Keratinocyte (primary cell): ENCODE results near the gene WASF2. TPM values are rescaled to one million over a fixed set of nuclear protein-coding genes. Genes with fewer than 3 reads are reported as not detected.

Experiments used
- DNase-seq: peaks from one replicate; pipeline ENCODE4 v3.0.0-alpha.2; 2011; ENCODE audit warnings: low read depth, missing footprints, low spot score
- FAIRE-seq: peaks from 2 replicates; lab custom pipeline; 2011; peaks lifted over from hg19 to GRCh38; lab: Jason Lieb, UNC
- H2AFZ ChIP-seq: 2 replicates; pipeline ENCODE4 v1.6.0; 2012; ENCODE audit warnings: low read length, control low read depth, inconsistent platforms; ENCODE audit not compliant: control insufficient read depth
- H3K27ac ChIP-seq: 2 replicates; pipeline ENCODE4 v1.5.1; 2011; ENCODE audit warnings: low read length; ENCODE audit not compliant: control insufficient read depth, insufficient read depth
- H3K27me3 ChIP-seq: 3 replicates; pipeline ENCODE4 v1.6.0; 2011; ENCODE audit warnings: low read length; ENCODE audit not compliant: control insufficient read depth, insufficient read depth; ENCODE audit errors: extremely low read depth
- H3K36me3 ChIP-seq, 2 experiments: 2 replicates in 1 of 2; 3 replicates in 1 of 2; pipeline ENCODE4 v1.5.1; 2011; ENCODE audit warnings: low read length in 2 of 2, mild to moderate bottlenecking in 1 of 2; ENCODE audit not compliant: control insufficient read depth in 2 of 2, insufficient read depth in 2 of 2; ENCODE audit errors: extremely low read depth in 1 of 2
- H3K4me1 ChIP-seq: 3 replicates; pipeline ENCODE4 v1.5.1; 2011; ENCODE audit warnings: low read length; ENCODE audit not compliant: control insufficient read depth, insufficient read depth; ENCODE audit errors: extremely low read depth
- H3K4me2 ChIP-seq: 3 replicates; pipeline ENCODE4 v1.6.0; 2011; ENCODE audit warnings: low read depth, low read length; ENCODE audit not compliant: control insufficient read depth, insufficient read depth; ENCODE audit errors: extremely low read depth
- H3K4me3 ChIP-seq, 3 experiments: fragments of 200-600 bp in 1 of 3; sonication (generic) in 1 of 3; 2 replicates in 2 of 3; 3 replicates in 1 of 3; pipeline ENCODE4 v1.5.1; 2011 to 2016; ENCODE audit warnings: low read length in 3 of 3, mild to moderate bottlenecking in 3 of 3, control low read depth in 2 of 3, inconsistent platforms in 1 of 3, low read depth in 1 of 3, mixed read lengths in 1 of 3, mixed run types in 1 of 3, moderate library complexity in 1 of 3; ENCODE audit not compliant: control insufficient read depth in 2 of 3, insufficient read depth in 2 of 3; ENCODE audit errors: extremely low read depth in 1 of 3
- H3K79me2 ChIP-seq: 2 replicates; pipeline ENCODE4 v1.6.0; 2012; ENCODE audit warnings: low read length; ENCODE audit not compliant: control insufficient read depth, insufficient read depth
- H3K9ac ChIP-seq: 3 replicates; pipeline ENCODE4 v1.6.0; 2011; ENCODE audit warnings: low read length; ENCODE audit not compliant: control insufficient read depth, insufficient read depth; ENCODE audit errors: extremely low read depth
- H3K9me1 ChIP-seq: 3 replicates; pipeline ENCODE4 v1.6.0; 2011; ENCODE audit warnings: low read length; ENCODE audit not compliant: control insufficient read depth, insufficient read depth; ENCODE audit errors: extremely low read depth
- H3K9me3 ChIP-seq: 2 replicates; pipeline ENCODE4 v1.5.1; 2012; ENCODE audit warnings: low read depth, low read length; ENCODE audit not compliant: control insufficient read depth
- H4K20me1 ChIP-seq: 3 replicates; pipeline ENCODE4 v1.6.0; 2011; ENCODE audit warnings: low read length; ENCODE audit not compliant: control insufficient read depth, insufficient read depth; ENCODE audit errors: extremely low read depth
- CTCF ChIP-seq, 3 experiments: IDR thresholded peaks in 1 of 3; conservative IDR thresholded peaks in 1 of 3; optimal IDR thresholded peaks in 1 of 3; 2 replicates in 2 of 3; 3 replicates in 1 of 3; pipeline versions ENCODE3 to v1.5.1; 2011; ENCODE audit warnings: low read length in 3 of 3, mild to moderate bottlenecking in 3 of 3, moderate library complexity in 2 of 3, control low read depth in 1 of 3, inconsistent platforms in 1 of 3; ENCODE audit not compliant: insufficient read depth in 2 of 3; ENCODE audit errors: extremely low read depth in 1 of 3
- EZH2 ChIP-seq: IDR thresholded peaks from one replicate; pipeline ENCODE4 v1.6.1; 2012; ENCODE audit warnings: inconsistent platforms, mild to moderate bottlenecking, low read length, moderate library complexity
- dilution Hi-C: fragments of 300-500 bp; cut with MboI; formaldehyde crosslinking; loops from one replicate; pipeline ENCODE4 v1.7.0; 2020; ENCODE audit warnings: low sequenced_read_pairs; ENCODE audit not compliant: extremely low pct_ligation_motif_present
- polyA plus RNA-seq, 5 experiments: library from polyadenylated mRNA; depleted of rRNA in 3 of 5; stranded (reverse) in 3 of 5; stranded (forward) in 1 of 5; unstranded in 1 of 5; fragments of >200 nt; gene quantifications; 1 replicate in 1 of 5; 2 replicates in 3 of 5; 3 replicates in 1 of 5; pipeline versions ENCODE4 v1.2.1 to v1.2.3, GENCODE V29; 2011 to 2012; ENCODE audit warnings: missing spikeins in 2 of 5, low read depth in 1 of 5, low replicate concordance in 1 of 5

The WASF2 gene
- polyA plus RNA-seq, 1 donor (not counting 4 experiments of a cell fraction or from before 2014, with no cell fraction given): 42.9 TPM

- no peak overlapping the region for H3K4me2 ChIP-seq
- dilution Hi-C loops: no loop called here
- TF ChIP-seq EZH2 (no peak), CTCF (optimal IDR thresholded peaks at IDR 0.05 in 1 of 3, IDR thresholded peaks at IDR 0.05 in 1 of 3, conservative IDR thresholded peaks at IDR 0.05 in 1 of 3; ENCODE audit: extremely low read depth in 1 of 3, insufficient read depth in 2 of 3, low read length in 3 of 3) (no peak)
- peaks cover 25 to 33% of the 10 kb centered on the region in 2 experiments for H3K36me3 ChIP-seq
- no peak overlapping the region for H3K27ac ChIP-seq
- H3K4me3 ChIP-seq: no peak overlapping the region
- FAIRE-seq: no peak
- H2AFZ ChIP-seq: no peak overlapping the region
- peaks cover 3% of the 10 kb centered on the region for H4K20me1 ChIP-seq
- H3K27me3 ChIP-seq: no peaks in the 10 kb centered on the region
- no peaks in the 10 kb centered on the region for H3K9me1 ChIP-seq
- peaks cover 12% of the 10 kb centered on the region for H3K79me2 ChIP-seq
- no peak overlapping the region for H3K9ac ChIP-seq
- DNase-seq: no peak
- peaks cover 13% of the 10 kb centered on the region for H3K4me1 ChIP-seq
- H3K9me3 ChIP-seq: no peaks in the 10 kb centered on the region
These were observed 128.9 kb downstream of the WASF2 start for GRCh38 chr1:27361044-27361402.

DNA sequence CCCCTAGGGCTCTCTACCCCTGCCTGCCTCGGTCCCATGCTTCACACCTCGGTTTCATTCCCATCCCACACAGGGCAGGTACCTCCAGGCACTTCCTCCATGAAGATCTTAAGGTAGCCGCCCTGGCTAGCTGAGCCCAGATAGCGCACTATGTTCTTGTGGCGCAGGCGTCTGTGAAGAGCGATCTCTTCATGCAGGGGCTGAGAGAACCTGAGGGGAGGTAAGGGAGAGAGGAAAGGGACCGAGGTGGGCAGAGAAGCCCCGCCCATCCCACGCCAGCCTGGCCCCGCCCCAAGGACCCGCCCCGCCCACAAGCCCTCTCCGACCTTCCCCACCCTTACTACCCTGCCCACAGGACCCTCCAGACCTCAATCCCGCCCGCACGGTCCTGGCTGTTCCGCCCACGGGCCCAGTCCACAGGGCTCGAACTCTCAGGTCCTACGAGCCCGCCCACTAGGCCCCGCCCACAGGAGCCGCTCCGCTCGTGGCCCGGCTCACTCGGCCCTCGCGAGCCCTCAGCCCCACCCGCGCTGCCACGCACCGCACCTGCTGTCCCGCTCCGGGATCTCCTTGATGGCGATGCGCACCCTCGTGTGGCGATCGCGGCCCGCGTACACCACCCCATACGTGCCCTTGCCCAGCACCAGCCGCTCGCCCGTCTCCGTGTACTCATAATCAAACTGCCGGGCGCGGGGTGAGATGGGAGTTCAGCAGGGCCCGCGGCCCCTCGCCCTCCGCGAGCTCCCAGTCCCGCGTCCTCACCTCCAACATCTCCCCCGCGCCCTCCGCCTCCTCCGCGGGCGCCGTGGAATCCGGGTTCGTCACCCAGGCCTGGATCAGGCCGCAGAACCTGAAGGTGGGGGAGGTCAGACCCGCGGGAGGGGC lies 129.6 kb downstream of the WASF2 start:
- no peak for DNase-seq
- Histone ChIP-seq H3K9ac (no peak overlapping the region), H3K9me3 (no peaks in the 10 kb centered on the region), H3K36me3 (peaks cover 29 to 39% of the 10 kb centered on the region in 2 experiments), H3K4me1 (peaks cover 13% of the 10 kb centered on the region), H3K4me3 (no peak overlapping the region), H3K27me3 (no peaks in the 10 kb centered on the region), H4K20me1 (peaks cover 3% of the 10 kb centered on the region), H3K9me1 (no peaks in the 10 kb centered on the region), H3K4me2 (no peak overlapping the region), H3K79me2 (peaks cover 12% of the 10 kb centered on the region), H3K27ac (no peak overlapping the region), H2AFZ (no peak overlapping the region)
- TF ChIP-seq CTCF (optimal IDR thresholded peaks at IDR 0.05 in 1 of 3, IDR thresholded peaks at IDR 0.05 in 1 of 3, conservative IDR thresholded peaks at IDR 0.05 in 1 of 3; ENCODE audit: extremely low read depth in 1 of 3, insufficient read depth in 2 of 3, low read length in 3 of 3) (no peak), EZH2 (no peak)
- dilution Hi-C loops: no loop called here
- no peak for FAIRE-seq
